ENCODE results near the gene ANGPT4. TPM values are rescaled to one million over a fixed set of nuclear protein-coding genes. Genes with fewer than 3 reads are reported as not detected.

The ANGPT4 gene
- total and polyA plus RNA-seq, 2 of the 8 experiments (the other 6 are each of a cell fraction or from before 2014, with no cell fraction given), result 0.07 to 0.33 TPM

GRCh38 chr20:906001-906520, 10.1 kb downstream of the ANGPT4 start:
- Histone ChIP-seq H3K4ac (replicated peaks; ENCODE audit: insufficient read length, low read depth, low read length) (no peak overlapping the region), H3K79me1 (ENCODE audit: low read depth, low read length) (no peaks in the 10 kb centered on the region)
- FAIRE-seq, result no peak
- TF ChIP-seq EP300 (IDR thresholded peaks at IDR 0.05; ENCODE audit: borderline replicate concordance in 1 of 2, low read depth in 2 of 2, low read length in 2 of 2) (no peak), RXRA (IDR thresholded peaks at IDR 0.05; ENCODE audit: insufficient read depth, low read depth, low read length) (no peak), TBP (IDR thresholded peaks at IDR 0.05; ENCODE audit: low read depth, low read length) (no peak), MAFK (IDR thresholded peaks at IDR 0.05; ENCODE audit: low read depth, low read length) (no peak), SIX5 (IDR thresholded peaks at IDR 0.05; ENCODE audit: low read depth, low read length) (no peak), CHD1 (IDR thresholded peaks at IDR 0.05; ENCODE audit: low read depth, low read length) (no peak), POLR2A (IDR thresholded peaks at IDR 0.05; ENCODE audit: control extremely low read depth in 1 of 2, low read depth in 2 of 2, low read length in 2 of 2) (no peak), SP2 (IDR thresholded peaks at IDR 0.05; ENCODE audit: low read length) (no peak), BCL11A (IDR thresholded peaks at IDR 0.05; ENCODE audit: low read depth in 2 of 2, low read length in 2 of 2) (no peak), SAP30 (IDR thresholded peaks at IDR 0.05; ENCODE audit: insufficient read depth, insufficient replicate concordance, low read length) (no peak), GABPA (IDR thresholded peaks at IDR 0.05; ENCODE audit: borderline replicate concordance, insufficient read depth, low read length) (no peak), ASH2L (IDR thresholded peaks at IDR 0.05; ENCODE audit: low read length) (no peak), BRCA1 (IDR thresholded peaks at IDR 0.05; ENCODE audit: low read depth, low read length) (no peak), TAF1 (IDR thresholded peaks at IDR 0.05; ENCODE audit: low read depth, low read length) (no peak), MAX (IDR thresholded peaks at IDR 0.05) (no peak)

More at GRCh38 chr20:906001-906520, 10.1 kb downstream of the ANGPT4 start:
- Histone ChIP-seq H2BK20ac (ENCODE audit: low read length) (no peak overlapping the region), H2AK5ac (ENCODE audit: low read depth, low read length) (no peak overlapping the region), H2AFZ (ENCODE audit: low read length) (no peak overlapping the region), H3K9ac (replicated peaks in 1 of 4; ENCODE audit: extremely low read depth in 1 of 4, low read depth in 3 of 4, low read length in 3 of 4) (no peak overlapping the region), H3K23ac (ENCODE audit: insufficient read length) (no peak overlapping the region), H4K91ac (replicated peaks; ENCODE audit: insufficient read length, low read length) (no peak overlapping the region), H3K4me2 (ENCODE audit: insufficient read depth in 1 of 2, low read depth in 2 of 2, low read length in 2 of 2) (no peak overlapping the region), H3K9me3 (ENCODE audit: insufficient read depth in 2 of 2, low read depth in 1 of 2, low read length in 1 of 2) (no peaks in the 10 kb centered on the region), H3K27me3 (replicated peaks in 1 of 4; ENCODE audit: control insufficient read depth in 3 of 4, extremely low read depth in 1 of 4, insufficient read depth in 3 of 4, low read length in 3 of 4) (no peaks in the 10 kb centered on the region), H4K20me1 (replicated peaks in 1 of 2; ENCODE audit: control insufficient read depth in 1 of 2, insufficient read depth in 2 of 2, low read length in 2 of 2) (no peaks in the 10 kb centered on the region), H4K8ac (ENCODE audit: extremely low read depth, insufficient read depth, low read length) (no peak overlapping the region), H3K36me3 (ENCODE audit: control insufficient read depth in 2 of 4, insufficient read depth in 4 of 4, low read length in 3 of 4) (no peaks in the 10 kb centered on the region), H2BK15ac (ENCODE audit: low read length) (no peak overlapping the region), H2BK120ac (replicated peaks; ENCODE audit: low read depth, low read length) (no peak overlapping the region), H3K4me1 (replicated peaks in 1 of 4; ENCODE audit: control insufficient read depth in 3 of 4, insufficient read depth in 4 of 4, low read length in 3 of 4) (peaks cover 0 to 4% (median 0%) of the 10 kb centered on the region in 4 experiments; a peak in 2 of 7 replicates), H4K5ac (ENCODE audit: insufficient read length, low read depth, low read length) (no peak overlapping the region), H3K27ac (ENCODE audit: low read depth, low read length) (no peak overlapping the region), H3K23me2 (ENCODE audit: low read depth, low read length) (no peaks in the 10 kb centered on the region), H3K56ac (replicated peaks; ENCODE audit: insufficient read length, low read depth, low read length) (no peak overlapping the region), H2BK5ac (ENCODE audit: low read depth, low read length) (no peak overlapping the region), H3K18ac (ENCODE audit: extremely low read depth, low read length) (no peak overlapping the region), H3K14ac (ENCODE audit: insufficient read length) (no peak overlapping the region), H3K4me3 (ENCODE audit: extremely low read depth in 1 of 4, insufficient read depth in 2 of 4, low read depth in 3 of 4, low read length in 4 of 4) (no peak overlapping the region), H3K79me2 (ENCODE audit: control insufficient read depth in 1 of 2, insufficient read depth in 2 of 2, low read length in 2 of 2) (no peaks in the 10 kb centered on the region), H2BK12ac (ENCODE audit: low read depth, low read length) (no peak overlapping the region)
- POLR2A ChIA-PET (ENCODE audit: partially characterized antibody), result interaction anchor here (1.0 to 1.8 kb wide), 3 partner anchors 9 to 12 kb away, joined by 3 to 6 read pairs (median 3); partner anchors contain the start of gene ANGPT4
- WGBS, 2 experiments (ENCODE audit: extremely low coverage in 1 of 2, insufficient coverage in 1 of 2, insufficient read length in 1 of 2, insufficient replicate concordance in 2 of 2, low coverage in 1 of 2, low lambda C conversion rate in 2 of 2, missing lambda C conversion rate in 1 of 2), result 88% methylated on average over 5 of the region's 6 CpGs; no CpG with 5 or more reads in 1 of the 2 experiments
- DNase-seq (ENCODE audit: low read depth in 1 of 2, low spot score in 2 of 2), result no peak
- CTCF ChIA-PET (ENCODE audit: partially characterized antibody), result interaction anchor here (1.0 to 3.9 kb wide), 9 partner anchors 9 to 50 kb away, joined by 3 to 19 read pairs (median 5); partner anchors contain the start of gene ANGPT4
